HG02981 (cell line): ENCODE measurements around the gene LAMP2.
"Not testable (repeated sequence)": the region's sequence is repeated elsewhere in the genome, so short reads cannot be mapped to it uniquely, and the experiment has no call there.

Experiments
- ATAC-seq: cut with Tn5 transposase; IDR thresholded peaks from one replicate; pipeline ENCODE4 v1.9.1; 2021; ENCODE audit warnings: mild to moderate bottlenecking, moderate library complexity; ENCODE audit not compliant: unreplicated experiment

The LAMP2 gene

DNA sequence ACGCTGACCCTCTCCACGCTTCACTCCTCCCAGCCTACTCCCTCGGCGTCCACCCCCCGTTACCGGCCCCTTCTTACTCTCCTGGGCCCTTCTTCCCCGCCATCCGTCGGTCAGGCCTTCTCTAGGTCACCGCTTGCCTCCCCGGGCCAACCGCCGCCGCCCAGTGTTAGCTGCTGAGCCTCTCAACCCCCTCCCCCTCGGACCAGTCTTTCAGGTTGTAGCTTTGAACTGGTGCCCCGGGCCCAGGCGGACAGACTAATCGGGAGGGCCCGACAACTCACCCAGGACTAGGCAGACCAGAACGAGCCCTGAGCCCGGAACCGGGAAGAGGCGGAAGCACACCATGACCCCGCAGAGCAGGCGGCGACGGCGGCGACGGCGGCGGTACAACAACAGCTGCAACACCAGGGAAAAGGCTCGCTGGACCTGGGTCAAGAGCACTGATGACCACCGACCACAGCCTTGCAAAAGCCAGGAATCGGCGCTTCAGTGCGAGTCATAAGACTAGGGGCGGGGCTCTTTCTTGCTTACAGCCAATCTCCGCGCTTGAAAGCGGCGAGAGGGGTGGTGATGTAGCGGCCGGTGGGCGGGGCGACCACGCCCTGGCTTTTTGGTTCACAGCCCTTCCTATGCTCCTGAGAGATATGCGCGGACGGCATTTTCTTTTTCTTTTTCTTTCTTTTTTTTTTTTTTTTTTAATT is at the start of gene LAMP2:
TSS of gene LAMP2 (minus strand) at position 472 of the 701 bp plus-strand sequence. CDS start at position 345, 127 bp downstream.
- peak; percentile 99 for ATAC-seq

DNA sequence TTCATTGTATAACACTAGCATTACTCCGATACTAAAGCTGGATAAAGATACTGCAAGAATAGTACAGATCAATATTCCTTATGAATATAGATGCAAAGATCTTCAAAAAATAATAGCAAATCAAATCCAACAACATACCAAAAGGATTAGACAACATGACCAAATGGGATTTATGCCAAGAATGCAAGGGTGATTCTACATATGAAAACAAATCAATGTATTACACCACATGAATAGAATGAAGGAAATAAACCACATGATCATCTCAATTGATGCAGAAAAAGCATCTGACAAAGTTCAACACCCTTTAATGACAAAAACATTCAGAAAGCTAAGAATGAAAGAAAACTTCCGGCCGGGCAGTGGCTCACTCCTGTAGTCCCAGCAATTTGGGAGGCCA is 48.8 kb upstream of the LAMP2 start:
- no peak for ATAC-seq

DNA sequence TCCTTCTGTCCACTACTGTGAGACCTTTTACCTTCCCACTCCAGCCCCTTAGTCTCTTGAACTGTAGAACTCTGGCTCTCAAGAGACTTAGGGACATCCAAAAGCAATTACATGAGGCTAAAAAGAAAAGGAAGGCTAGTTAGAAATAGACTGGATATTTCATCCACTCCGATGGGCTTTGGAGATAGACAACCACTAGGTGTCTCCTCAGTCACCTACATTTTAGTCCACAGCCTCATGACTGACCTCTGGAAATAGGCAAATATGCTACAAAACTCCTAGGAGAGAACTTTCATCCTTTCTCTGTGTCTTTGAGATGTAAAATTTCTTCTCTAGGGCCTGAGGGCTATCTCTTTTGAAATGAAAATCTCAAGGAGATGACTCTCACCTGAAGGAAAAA is 45.1 kb upstream of the LAMP2 start:
- no peak for ATAC-seq

DNA sequence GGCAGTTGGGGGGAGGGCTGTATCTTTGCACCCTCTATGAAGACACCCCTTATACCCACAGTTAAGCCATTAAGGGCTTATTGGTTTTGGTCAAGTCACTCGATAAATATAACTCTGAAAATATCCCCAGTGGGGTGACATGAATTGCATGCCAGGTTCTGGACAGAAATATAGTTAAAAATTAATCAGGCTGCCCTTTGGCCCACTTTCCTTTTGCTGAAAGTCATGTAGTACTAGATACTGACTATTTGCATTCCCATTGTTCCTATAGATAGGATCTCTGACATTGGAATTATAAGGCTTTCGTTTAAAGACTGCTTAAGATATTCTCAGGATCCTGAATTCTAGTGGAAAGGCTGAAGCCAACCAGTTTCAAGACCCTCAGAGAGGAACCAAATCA is 43.5 kb upstream of the LAMP2 start:
- ATAC-seq, result no peak

DNA sequence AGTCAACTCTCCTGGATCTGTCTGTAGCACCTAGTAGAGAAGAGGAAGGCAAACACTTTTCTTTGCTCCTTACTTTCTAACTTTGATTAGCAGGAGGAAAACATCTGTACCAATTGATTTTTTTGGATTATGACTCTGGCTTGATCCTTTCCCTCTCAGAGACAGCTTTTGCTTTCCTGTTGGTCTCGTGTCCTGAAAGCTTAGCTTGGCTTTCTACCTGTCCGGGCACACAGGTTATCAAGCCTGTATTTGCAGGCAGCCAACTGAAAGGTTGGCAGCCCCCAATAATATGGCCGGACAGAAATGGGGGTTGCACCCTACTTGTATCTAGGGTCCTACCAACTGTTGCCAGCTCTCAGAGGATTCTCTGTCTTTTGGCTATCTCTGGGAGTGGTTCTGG is 43.1 kb upstream of the LAMP2 start:
- no peak for ATAC-seq

DNA sequence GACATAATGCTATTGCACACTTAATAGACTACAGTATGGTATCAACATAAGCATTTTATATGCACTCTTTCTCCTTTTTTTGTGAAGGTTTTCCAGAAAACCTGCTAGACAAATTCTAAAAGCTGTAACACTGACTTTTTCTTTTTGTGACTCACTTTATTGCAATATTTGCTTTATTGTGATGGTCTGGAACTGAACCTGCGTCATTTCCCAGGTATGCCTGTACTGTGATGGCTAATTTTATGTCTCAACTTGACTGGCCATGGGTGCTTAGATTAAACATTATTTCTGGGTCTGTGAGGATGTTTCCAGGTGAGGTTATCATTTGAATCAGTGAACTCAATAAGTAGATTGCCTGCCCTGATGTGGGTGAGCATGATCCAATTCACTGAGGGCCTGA is 35.5 kb upstream of the LAMP2 start:
- ATAC-seq, result no peak

DNA sequence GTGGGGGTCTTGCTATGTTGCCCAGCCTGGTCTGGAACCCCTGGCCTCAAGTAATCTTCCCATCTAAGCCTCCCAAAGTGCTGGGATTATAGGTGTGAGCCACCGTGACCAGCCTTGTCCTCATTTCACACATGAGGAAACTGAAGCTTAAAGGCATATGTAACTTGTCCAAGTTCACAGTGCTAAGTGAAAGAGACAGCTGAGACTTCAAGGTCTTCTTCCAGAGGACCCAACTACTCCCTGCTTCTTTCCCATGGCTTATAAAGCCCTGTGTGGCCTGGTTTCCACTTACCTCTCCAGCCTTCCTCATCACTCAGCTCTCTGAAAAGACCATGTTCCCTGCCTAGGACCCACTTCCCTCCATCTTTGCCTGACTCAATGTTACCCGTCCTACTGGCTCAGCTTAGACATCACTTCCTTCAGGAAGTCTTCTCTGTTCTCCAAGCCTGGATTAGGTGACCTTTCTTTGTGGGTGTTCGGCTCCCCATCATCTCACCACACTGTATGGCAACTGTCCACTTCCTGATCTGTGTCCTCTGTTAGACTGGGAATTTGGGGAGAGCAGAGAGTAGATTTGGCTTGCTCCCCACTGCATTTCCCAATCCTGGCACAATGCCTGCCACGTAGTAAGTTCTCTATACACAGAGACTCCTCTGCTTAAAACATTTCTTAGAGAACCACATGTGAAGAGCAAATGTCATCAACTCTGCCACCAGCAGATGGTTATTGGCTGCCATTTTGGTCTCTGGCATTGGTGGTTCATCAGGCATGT is 30.4 kb upstream of the LAMP2 start:
- no peak for ATAC-seq

DNA sequence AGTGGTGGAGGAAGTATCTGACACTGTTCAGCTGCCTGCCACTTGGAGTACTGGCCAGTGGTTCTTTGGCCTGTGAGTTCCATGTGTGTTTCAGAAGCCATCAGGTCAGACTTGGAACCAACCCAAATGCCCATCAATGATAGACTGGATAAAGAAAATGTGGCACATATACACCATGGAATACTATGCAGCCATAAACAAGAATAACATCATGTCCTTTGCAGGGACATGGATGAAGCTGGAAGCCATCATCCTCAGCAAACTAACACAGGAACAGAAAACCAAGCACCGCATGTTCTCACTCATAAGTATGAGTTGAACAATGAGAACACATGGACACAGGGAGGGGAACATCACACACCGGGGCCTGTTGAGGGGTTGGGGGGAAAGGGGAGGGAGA is 21.0 kb upstream of the LAMP2 start:
- ATAC-seq, result not testable (repeated sequence)

DNA sequence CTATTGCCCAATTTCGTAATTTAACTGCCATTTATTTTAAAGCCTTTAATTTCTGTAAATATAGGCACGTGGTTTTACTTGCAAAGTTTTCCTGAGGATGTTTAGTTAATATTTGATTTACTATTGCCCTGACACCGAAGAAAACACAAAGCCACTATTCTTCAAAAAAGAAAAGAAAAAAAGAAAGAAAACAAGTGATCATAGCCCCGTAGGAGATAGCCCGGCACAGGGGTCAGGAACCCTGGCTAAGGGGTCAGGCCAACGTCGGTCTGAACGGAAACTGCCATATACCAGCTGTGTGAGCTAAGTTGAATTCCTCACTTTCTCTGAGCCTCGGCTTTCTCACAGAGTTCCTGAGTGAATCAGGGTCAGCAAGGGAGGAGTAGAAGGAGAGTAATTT is 17.7 kb upstream of the LAMP2 start:
- no peak for ATAC-seq

DNA sequence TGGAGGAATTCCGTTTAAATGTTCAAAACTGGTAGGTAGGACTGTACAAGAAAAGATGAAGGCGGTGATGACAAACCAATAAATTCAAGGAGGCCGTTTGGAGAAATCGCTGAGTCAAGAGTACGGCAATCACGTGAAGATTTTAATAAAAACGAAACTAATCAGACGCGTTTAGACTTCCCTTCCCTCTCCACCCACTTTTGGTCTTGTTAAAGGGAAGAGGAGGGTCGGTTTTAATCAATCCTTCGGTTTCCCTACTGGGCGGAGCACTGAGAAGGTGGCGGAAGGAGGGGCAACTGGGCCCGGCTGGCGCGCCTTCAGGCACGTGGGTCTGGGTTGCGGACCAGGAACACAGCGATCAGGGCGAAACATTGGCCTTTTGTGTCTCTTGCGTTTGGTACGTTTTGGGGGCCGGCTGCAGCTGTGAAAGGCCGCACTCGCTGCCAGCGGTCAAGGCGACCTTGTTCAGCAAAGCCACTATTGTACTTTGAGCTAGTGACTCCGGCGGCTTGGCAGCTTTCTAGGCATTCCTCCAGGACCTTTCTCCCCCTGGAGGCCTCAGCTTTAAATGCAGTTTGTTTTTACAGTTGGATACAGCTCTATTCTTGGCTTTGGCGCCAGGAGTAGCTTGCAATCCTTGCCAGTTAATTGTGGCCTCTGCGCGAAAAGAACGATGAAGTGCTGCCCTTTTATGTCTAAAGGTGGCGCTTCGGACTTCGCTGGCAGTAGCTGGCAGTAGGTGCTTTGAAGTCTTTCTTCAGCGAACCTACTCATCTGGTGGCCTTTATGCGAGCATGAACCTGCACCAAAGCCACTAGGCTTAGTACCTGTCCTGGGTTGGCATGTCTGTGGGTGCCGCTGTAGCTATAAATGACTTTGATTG is 16.8 kb upstream of the LAMP2 start:
- ATAC-seq, result peak; percentile 75

DNA sequence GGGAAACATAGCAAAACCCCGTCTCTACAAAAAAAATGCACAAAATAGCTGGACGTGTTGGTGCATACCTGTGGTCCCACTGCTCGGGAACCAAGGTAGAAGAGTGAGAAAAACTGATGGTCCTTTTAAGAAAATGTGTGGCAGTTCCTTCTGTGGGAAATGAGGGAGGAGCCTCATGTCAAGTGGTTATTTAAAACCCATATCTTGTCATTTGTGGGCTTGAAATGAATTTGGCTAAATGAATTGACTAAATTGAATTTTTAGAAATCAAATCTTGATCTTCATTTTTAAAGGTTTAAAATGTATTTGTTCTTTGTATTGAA is 16.2 kb upstream of the LAMP2 start:
- peak; percentile 4 for ATAC-seq

DNA sequence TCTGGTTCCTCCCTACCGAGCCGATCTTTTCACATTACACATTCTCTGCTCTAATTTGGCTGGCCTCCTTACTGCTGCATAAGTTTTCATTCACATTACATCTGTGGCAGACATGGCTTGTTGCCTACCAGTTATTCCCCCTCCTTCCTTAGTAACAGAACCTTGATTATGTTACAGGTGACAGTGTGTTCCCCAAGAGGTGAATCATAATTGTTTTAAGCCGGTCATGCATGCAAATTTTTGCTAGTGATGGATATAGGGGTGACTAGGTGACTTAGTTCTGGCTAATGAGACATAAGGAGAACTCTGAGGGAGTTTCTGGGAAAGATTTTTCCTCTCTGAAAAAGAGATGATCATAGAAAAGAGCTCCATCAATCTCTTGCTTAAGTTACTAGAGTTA is 8.4 kb upstream of the LAMP2 start:
- ATAC-seq, result no peak

DNA sequence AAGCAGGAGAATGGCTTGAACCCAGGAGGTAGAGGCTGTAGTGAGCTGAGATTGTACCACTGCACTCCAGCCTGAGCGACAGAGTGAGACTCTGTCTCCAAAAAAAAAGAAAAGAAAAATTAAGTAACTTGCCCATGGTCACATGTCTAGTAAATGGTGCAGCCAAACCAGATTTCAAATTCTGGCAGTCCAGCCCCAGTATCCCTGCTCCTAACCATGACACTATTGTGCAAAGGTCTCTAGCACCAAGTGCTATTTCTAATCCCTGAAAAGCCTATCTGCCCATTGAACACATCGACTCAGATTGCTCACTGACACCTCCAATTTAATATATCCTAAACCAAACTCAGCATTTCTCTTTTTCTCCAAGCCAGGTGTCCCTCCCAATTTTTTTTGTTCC is 7.6 kb upstream of the LAMP2 start:
- ATAC-seq, result no peak

DNA sequence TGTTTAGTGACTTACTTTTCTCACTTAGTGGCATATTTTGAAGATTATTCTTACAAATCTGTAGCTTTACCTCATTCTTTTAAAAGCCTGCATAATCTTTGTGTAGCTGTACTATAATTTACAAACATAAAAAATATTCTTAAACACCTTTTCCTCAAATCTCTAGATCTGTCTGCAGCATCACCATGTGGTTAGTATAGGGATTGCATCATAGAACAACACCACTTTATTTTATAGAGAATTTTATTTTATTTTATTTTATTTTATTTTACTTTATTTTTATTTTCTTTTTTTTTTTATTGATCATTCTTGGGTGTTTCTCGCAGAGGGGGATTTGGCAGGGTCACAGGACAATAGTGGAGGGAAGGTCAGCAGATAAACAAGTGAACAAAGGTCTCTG is 6.4 kb upstream of the LAMP2 start:
- not testable (repeated sequence) for ATAC-seq

DNA sequence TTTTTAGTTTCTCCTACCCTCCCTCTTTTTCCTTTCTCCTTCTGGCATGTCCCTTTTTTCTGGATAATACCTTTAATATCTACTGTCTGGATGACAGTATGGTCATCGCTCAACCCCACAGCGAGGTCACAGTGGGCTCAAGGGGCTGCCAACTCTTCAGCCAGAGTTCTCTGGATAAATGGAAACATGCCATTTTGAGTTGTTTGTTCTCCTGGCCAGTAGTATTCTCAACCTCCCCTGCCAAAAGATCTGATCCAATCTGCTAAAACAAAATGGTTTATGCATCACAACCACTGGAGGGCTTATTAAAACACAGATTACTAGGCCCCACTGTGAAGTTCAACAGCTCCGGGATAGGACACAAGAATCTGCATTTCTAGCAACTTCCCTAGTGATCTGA is 5.0 kb upstream of the LAMP2 start:
- ATAC-seq, result no peak

DNA sequence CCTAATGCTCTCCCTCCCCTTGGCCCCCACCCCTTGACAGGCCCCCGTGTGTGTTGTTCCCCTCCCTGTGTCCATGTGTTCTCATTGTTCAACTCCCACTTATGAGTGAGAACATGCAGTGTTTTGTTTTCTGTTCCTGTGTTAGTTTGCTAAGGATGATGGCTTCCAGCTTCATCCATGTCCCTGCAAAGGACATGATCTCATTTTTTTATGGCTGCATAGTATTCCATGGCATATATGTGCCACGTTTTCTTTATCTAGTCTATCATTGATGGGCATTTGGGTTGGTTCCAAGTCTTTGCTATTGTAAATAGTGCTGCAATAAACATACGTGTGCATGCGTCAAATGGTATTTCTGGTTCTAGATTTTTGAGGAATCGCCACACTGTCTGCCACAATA is 561 bp upstream of the LAMP2 start:
- not testable (repeated sequence) for ATAC-seq

DNA sequence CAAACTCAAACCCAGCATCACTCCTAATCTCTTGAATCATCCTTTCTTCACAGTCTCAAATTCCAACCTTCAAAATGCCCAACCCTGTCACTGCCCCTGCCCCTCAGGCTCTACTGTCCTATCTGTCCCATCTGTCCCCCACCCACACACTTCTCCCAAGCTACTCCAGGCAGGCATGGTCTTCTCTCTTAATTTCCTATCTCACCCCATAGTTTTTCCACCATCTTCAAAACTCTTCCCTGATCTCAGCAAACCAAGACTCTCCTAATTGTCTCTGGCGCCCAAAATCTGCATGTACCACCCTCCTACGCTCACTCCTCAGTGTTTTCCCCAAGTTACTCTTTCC is 644 bp downstream of the LAMP2 start:
- ATAC-seq, result no peak

DNA sequence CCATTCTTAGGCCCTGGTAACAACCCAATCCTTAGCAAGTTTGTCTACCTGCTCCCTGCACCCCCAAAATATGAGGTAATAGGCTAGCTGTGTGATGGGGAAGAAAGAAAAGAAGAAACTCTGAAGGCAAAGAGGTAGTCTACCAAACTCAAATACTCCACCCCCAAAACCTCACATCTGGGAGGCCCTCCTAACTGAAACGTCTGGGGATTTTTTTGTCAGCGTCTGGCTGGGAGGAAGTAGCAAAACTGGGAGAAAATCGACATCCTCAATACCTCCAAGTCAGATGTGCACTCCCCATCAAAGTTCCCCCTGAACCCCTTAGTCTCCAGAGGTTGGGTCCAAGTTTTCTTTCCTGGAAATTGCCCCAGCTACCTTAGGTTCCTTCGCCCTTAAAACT is 1.0 kb downstream of the LAMP2 start:
- no peak for ATAC-seq

DNA sequence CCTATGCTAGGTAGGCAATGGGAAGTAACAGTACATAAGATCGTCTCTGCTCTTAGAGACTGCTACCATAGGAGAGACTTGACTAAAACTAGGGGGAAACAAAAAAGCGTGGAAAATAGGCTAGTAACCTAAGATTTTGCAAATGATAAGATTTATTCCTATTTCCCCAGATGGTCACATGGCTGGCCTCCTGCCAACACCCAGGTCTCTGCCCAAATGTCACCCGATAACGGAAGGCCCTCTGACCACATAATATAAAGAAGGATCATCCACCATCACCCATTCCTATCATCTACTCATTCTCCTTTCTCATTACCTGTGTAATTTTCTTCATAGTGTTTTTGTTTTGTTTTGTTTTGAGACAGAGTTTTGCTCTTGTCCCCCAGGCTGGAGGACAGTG is 4.7 kb downstream of the LAMP2 start:
- ATAC-seq, result no peak

DNA sequence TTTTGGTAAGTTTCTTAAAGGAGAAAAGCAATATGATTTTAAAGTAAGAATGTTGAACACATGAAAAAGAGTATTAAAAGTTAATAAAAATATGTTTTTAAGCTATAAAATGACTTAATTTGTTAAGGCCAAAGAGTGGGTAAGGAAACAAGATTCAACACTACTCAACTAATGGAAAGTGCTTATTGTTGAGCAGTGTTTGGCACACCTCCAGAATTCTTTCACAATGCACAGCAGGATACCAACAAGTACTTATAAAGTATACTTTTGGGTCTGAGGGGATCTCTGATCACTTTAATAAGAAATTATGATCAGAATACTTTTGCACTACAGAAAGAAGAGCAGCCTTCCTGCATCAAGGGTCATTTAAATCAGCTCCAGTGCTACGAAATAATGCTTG is 5.9 kb downstream of the LAMP2 start:
- ATAC-seq, result no peak

DNA sequence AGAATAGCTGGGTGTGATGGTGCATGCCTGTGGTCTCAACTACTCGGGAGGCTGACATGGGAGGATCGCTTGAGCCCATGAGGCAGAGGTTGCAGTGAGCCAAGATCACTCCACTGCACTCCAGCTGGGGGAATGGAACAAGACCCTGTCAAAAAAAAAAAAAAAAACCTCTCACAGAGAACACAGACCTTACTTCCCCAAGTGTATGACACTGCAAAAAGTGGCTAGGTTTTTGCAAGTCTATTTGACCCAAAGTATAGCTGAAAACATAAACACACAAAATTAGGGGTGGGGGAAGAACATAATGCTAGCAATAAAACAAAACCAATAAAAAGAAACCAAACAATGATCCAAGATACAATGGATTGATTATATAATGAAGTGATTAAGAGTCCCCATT is 6.7 kb downstream of the LAMP2 start:
- no peak for ATAC-seq

DNA sequence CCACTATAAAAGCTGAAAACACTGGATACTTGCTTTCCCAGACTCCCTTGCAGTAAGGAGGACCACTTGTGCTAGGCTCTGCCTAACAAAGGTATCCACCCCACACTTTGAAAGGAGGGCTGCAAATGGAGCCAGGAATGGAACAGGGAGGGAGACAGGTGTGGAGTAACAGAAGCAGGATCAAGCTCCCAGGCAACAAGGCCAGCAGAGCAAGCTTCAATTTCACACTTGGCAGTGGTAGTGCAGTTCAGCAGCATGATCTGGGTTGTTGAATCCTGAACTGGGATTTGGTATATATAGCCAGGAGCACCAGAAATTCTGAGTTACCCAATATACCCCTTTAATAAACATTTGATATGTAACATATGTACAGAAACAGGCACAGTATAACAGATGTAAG is 9.8 kb downstream of the LAMP2 start:
- ATAC-seq, result no peak
